HT1080 (cell line): ENCODE data around the gene DRD1. TPM values are rescaled to one million over a fixed set of nuclear protein-coding genes. Genes with fewer than 3 reads are reported as not detected.
"Not testable (repeated sequence)": the region's sequence is repeated elsewhere in the genome, so short reads cannot be mapped to it uniquely, and the experiment has no call there.

Source experiments
- DNase-seq: peaks from one replicate; pipeline ENCODE4 v3.0.0-alpha.2; 2015; ENCODE audit warnings: low read depth
- total RNA-seq: library from RNA; depleted of rRNA; stranded (reverse); fragments of >200 nt; shearing (Covaris generic); gene quantifications from 2 replicates; pipeline ENCODE4 v1.2.3, GENCODE V29; 2014; rRNA removed

DRD1 gene
- total RNA-seq, 1 experiment from 2014 or later, result not detected

DNA sequence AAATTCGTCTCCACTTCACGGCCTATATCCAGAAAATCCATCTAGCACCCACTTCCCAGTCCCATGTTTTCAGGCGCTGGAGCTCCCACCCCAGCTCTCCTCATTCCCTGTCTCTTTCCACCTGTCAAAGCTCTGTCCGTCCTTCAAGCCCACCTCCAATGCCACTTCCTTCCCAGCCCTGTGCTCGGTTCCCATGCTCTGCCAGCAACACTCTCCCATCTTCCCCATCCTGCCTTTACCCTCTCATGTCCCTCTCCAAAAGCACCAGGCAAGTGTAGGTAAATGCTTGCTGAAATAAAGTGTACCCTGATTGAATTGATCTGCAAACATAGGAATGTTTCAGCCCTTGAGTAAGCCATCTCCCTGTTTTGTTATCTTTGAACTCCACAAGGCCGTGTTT, 9.2 kb downstream of the DRD1 start:
- DNase-seq, result no peak

- no peak for DNase-seq
Measured at GRCh38 chr5:175427762-175428161, 16.2 kb downstream of the DRD1 start.

- DNase-seq, result not testable (repeated sequence)
Measured at GRCh38 chr5:175424594-175424993, 19.4 kb downstream of the DRD1 start.

GRCh38 chr5:175422058-175422457, 21.9 kb downstream of the DRD1 start:
- no peak for DNase-seq

DNA sequence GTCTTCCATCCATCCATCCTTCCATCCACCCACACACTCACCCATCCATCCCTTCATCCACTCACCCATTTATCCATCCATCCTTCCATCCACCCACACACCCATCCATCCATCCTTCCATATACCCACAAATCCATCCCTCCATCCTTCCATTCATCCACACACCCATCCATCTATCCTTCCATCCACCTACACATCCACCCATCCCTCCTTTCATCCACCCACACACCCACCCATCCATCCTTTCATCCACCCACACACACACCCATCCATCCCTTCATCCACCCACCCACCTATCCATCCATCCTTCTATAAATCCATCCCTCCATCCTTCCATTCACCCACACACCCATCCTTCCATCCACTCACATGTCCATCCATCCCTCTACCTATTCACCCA, 23.6 kb downstream of the DRD1 start:
- no peak for DNase-seq

DNA sequence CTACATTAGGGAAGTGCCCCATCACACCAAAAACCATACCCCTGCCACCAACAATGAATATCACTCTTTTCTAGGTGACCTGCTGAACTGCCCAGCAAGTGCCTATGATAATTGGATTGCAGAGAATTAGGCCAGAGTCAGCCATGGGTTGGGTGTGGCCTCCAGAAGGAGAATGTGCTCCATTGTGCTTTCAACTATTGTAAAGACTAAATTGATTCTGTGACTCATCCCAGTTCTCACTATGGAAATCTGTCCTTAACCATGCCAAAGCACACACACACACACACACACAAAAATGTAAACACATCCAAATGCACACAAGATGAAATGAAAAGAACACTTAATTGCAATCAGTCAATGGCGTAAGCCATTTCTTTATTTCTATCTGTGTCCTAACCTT, 25.7 kb downstream of the DRD1 start:
- DNase-seq, result peak; percentile 8

GRCh38 chr5:175417384-175417783, 26.6 kb downstream of the DRD1 start:
- no peak for DNase-seq

DNA sequence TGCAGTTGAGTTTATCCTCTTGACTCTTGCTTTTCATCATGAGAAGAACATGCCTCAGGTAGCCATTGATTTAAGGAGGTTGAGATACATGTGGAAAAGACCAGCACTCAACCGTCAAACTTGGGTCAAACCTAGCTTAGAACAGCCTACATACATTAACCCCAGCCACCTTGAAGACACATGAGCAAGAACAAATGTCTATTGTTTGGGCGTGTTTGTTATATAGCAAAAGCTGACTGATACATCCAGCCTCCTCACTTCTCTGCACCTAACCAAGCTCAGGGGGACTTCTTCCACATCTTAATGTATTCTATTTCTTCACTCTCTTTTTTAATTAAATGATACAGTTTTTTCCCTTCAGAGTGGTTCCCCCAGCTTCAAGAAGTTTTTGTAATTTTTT, 28.7 kb downstream of the DRD1 start:
- DNase-seq, result no peak

DNA sequence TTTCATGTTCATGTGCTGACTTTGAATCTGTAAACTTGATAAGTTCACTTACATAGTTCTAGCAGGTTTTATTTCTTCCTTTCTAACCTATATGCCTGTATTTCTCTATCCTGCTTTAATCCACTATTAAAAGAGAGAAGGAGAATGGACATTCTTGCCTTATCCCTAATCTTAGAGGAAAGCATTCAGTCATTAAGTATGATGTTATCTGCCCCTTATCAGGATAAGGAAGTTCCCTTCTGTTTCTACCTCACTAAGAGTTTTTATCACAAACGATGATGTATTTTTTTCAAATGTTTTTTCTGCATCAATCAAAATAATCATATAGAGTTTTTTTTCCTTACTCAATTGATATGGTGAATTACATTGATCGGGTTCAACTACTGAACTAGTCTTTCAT, 33.1 kb downstream of the DRD1 start:
- DNase-seq, result no peak

- no peak for DNase-seq
Measured at GRCh38 chr5:175406300-175406699, 37.7 kb downstream of the DRD1 start.

GRCh38 chr5:175397590-175398297, 46.2 kb downstream of the DRD1 start:
- not testable (repeated sequence) for DNase-seq

DNA sequence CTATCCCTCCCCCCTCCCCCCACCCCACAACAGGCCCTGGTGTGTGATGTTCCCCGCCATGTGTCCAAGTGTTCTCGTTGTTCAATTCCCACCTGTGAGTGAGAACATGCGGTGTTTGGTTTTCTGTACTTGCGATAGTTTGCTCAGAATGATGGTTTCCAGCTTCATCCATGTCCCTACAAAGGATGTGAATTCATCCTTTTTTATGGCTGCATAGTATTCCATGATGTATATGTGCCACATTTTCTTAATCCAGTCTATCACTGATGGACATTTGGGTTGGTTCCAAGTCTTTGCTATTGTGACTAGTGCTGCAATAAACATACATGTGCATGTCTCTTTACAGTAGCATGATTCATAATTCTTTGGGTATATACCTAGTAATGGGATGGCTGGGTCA, 48.6 kb downstream of the DRD1 start:
- not testable (repeated sequence) for DNase-seq

GRCh38 chr5:175394601-175395000, 49.4 kb downstream of the DRD1 start:
- DNase-seq, result no peak

DNA sequence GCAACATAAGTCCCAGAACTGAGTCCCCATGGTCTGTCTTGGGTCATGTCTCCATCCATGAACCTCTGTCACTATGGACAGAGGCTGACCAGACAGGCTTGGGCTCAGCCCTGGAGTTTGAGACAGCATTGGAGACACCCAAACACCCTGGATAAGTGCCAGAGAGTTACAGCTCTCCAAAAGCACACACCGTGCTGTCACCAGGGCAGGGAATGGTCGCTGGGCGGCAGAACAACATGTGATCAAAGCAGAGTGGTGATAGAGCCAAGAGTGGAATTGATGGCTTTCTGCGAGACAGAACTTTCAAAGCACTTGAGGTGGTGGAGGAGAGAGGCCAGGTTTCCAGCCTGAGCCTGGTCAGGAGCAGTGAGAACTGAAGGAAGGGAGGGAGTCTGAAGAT, 50.1 kb downstream of the DRD1 start:
- DNase-seq, result no peak

DNA sequence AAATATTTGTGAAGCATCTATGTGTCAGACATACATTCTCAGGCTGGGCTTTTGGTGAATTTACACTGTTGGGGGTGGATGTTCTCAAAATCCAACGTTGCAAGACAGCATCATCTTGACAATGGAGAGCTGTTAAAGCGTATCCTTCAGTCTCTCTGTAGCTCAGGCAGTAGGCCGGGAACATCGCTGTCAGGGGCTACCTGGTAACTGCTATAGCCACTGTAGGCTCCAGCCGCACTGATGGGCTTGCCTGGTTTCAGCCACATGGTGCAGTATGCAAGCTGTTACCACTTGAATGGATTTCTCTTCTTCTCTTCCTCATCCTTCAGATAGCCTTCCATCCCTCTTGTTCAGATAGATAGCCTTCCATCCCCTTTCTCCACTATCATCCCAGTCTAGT, 51.7 kb downstream of the DRD1 start:
- DNase-seq, result no peak

DNA sequence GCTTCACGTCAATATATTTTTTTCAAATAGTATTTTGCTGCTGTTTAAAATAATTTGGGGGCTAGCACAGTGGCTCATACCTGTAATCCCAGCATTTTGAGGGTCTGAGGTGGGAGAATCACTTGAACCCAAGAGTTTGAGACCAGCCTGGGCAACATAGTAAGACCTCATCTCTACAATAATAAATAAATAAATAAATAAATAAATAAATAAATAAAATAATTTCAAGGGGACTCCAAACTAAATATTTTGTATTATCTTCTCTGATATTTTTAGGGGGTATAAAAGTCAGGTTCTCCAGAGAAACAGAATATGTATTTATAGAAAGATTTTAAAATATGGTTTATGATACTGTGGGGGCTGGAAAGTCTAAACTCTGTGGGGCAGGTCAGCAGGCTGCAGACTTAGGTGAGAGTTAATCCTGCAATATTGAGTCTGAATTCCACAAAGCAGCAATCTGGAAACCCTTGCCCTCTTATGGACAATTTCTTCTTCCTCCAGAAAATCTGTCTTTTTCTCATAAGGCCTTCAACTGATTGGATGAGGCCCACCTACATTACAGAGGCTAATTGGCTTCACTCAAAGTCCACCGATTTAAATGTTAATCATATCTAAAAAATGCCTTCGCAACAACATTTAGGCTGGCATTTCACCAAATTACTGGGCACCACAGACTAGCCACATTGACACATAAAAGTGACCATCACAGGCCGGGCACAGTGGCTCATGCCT, 53.5 kb downstream of the DRD1 start:
- no peak for DNase-seq

Other genes starting within 250 kb of the DRD1 start
- 167 and 176 TPM in 2 replicates for gene SFXN1, start 34.4 kb upstream of the DRD1 start, total RNA-seq
- gene HRH2, start 213.9 kb upstream of the DRD1 start, total RNA-seq, result 2.8 and 4.1 TPM in 2 replicates